GM19099 (cell line): Measurements from ENCODE around the gene PNPLA8.
A peak's percentile ranks its signal among the peaks of the same experiment; 100 is the strongest.

Experiments used
- POLR2A ChIP-seq: IDR thresholded peaks from 3 replicates; pipeline ENCODE4 v1.6.1; 2011; ENCODE audit warnings: low read depth; ENCODE audit not compliant: insufficient read length; ENCODE audit errors: extremely low read depth

PNPLA8 gene, protein sequence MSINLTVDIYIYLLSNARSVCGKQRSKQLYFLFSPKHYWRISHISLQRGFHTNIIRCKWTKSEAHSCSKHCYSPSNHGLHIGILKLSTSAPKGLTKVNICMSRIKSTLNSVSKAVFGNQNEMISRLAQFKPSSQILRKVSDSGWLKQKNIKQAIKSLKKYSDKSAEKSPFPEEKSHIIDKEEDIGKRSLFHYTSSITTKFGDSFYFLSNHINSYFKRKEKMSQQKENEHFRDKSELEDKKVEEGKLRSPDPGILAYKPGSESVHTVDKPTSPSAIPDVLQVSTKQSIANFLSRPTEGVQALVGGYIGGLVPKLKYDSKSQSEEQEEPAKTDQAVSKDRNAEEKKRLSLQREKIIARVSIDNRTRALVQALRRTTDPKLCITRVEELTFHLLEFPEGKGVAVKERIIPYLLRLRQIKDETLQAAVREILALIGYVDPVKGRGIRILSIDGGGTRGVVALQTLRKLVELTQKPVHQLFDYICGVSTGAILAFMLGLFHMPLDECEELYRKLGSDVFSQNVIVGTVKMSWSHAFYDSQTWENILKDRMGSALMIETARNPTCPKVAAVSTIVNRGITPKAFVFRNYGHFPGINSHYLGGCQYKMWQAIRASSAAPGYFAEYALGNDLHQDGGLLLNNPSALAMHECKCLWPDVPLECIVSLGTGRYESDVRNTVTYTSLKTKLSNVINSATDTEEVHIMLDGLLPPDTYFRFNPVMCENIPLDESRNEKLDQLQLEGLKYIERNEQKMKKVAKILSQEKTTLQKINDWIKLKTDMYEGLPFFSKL

DNA sequence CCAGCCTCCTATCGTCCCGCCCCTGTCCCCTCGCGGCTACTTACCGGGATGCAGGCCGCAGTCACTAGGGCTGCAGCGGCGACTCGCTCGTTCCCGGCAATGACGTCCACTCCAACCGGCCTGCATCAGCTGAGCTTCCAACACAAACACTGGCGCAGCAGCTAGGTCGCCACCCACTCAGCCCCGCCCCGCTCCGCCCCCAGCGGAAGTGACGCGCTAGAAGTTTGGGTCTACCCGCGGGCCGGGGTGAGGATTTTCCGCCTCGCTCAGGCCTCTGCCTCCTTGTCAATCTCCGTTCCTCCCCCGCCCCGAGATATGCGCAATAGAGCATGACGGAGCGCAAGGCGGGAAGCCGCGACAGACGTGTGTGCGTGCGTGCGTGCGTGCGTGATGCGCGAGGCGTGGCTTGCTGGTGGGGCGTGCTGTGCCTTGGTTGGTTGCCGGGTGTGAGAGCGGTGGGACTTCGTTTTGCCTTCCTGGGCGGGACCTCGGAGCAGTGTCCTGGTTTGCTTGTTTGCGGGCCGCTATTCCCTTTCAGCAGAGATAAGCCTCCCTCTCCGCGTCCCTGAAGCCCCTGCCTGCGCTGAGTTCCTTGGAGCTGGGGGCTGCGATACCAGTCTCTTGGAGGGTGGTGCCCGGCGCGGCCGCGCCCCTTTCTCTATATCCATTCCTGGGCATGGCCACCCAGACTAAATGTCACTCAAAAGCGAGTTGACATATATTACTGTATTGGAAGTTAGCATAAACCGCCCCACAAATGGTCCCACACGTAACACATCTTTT lies at the start of gene PNPLA8:
Gene PNPLA8, minus strand, starts transcription at position 151 of the 783 bp plus-strand sequence. CDS start 10,644 bp downstream, outside the sequence.
- peak; percentile 83 for TF ChIP-seq POLR2A

DNA sequence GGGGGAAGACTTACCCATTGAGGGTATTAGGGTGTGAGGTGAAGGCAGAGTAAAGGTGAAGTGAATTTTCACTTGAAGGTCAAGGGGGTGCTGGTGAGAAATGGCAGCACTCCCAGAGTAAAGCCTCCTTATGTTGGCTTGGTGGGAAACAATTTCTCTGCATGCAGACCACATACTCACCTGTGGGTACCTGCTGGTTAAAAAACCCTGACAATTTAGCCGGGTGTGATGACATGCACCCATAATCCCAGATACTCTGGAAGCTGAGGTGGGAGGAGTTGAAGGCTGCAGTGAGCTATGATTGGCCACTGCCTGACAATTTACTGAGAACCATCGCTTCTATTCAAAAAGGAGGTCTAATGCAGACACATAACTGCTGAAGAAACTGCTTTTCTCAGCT lies 49.2 kb upstream of the PNPLA8 start:
- TF ChIP-seq POLR2A: no peak

DNA sequence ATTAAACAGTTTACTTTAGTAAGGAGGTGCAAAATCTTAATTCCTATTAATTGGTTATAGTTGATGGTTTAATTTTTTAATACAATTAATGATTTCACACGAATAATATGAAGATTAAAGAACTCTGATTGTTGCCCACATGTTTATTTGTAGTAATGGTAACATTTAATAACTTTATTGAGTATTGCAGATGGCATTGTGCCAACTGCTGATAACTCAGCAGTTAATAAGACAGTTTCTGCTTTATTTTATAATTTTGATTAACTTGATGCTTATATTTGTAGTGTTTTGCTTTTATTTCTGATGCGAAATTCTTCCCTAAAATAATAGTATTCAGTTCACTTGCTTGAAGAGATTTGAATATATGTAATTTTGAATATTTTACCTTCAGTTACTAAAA lies 46.5 kb upstream of the PNPLA8 start:
- no peak for TF ChIP-seq POLR2A

DNA sequence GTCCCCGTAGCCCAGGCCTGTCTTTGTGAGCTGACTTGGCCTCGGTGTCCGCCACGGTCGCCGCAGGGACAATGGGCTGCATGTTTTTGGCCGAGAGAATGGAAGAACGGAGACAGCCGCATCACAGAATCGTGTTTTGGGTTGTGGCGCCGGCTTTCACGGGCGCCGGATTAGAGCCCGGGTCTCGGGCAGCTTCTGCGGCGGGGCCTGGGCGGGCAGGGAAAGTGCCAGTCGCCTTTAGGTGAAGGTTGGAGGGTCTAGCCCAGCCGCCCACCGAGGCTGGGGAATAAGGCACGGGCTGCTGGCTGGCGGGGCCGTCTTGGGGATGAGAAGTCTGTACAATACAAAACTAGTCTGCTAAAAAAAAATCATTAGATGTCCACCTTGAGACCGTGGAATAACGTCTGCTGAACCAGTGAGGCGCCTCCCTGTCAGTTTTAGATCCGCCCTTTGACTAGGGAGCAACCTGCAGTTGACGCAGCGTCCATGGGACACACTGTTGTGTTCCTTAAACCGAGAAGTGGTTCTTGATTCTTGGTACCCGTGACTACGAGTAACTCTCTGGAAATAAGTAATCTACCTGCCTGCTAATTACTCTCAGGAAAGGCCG lies 44.3 kb upstream of the PNPLA8 start:
- TF ChIP-seq POLR2A: peak; percentile 37

DNA sequence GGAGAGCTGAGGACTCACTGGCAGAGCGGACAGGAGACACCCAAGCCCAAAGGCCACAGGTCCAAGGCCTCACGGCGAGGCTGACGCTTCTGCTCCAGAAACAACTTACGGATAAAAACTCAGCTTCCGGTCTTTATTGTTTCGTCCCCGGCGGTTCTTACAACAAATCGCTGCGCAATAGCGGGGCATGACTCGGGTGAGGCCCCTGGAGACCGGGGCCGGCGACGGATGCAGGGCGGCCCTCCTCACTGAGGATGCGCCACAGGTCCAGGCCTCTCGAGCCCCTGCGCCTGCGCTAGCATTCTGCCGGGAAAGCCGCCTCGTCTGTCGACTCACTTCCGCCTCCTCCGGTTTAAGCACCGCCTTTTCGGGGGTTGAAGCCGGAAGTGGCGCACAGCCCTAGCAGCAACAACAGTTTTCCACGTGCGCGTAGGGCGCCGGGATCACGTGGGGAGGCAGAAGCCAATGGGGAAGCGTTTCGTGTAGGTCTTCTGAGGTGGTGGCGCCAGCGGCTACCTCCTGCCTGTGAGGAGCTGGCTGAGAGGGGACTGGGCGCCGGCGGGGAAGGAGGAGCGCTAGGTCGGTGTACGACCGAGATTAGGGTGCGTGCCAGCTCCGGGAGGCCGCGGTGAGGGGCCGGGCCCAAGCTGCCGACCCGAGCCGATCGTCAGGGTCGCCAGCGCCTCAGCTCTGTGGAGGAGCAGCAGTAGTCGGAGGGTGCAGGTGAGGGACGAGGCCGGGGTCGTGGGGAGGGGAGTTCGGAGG lies 43.6 kb upstream of the PNPLA8 start, which contains the start of the genes DNAJB9 and THAP5:
Gene DNAJB9, plus strand, starts transcription at position 494 of the 765 bp plus-strand sequence. CDS start 1,853 bp downstream, outside the sequence.
Gene THAP5, minus strand, starts transcription at position 326 of the 765 bp plus-strand sequence. Its CDS starts 137 bp downstream, at position 189.
- peak; percentile 88 for TF ChIP-seq POLR2A

DNA sequence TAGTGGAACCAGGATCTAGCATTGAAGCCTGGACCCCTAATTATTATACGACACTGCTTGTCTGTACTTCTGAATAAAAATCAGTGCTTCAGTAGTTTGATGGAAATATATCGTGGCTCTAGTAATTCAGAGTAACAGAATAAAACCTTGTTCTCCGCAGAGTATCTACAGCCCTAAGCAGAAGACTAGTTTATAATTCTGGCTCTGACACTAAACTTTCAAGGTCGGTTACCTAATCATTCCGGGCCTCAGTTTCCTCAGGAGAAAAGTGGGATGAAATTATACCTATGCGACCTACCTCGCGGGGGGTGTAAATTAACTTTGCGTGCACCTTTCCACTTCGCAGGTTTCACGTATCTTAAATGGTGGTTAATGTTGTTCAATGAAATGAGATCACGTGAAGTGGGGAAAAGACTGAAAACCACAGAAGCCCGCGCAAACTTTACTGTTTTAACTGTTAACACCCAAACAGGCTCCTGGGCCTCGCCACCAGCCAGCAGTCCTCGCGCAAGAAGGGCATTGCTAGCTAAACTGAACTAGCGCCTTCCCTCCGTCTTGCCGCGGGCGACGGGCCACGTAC lies 43.0 kb upstream of the PNPLA8 start:
- TF ChIP-seq POLR2A: no peak

DNA sequence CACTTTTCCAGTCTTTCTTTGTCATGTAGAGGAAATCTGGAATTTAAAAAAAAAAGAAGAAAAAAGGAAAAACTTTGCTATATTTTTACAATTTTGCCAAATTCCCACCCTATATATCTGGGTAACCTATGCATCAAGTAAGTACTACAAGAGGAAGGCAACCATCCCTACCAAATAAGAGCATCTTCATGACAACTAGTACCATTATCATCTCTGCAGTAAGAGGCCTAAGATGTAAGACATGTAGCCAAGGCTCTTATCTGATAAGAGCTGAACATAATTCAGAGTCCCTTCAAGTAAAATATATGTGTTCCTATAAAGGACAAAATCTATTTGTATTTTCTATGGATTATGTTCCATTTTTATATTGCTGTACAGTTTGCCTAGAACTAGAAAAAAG lies 40.1 kb upstream of the PNPLA8 start:
- TF ChIP-seq POLR2A: no peak

DNA sequence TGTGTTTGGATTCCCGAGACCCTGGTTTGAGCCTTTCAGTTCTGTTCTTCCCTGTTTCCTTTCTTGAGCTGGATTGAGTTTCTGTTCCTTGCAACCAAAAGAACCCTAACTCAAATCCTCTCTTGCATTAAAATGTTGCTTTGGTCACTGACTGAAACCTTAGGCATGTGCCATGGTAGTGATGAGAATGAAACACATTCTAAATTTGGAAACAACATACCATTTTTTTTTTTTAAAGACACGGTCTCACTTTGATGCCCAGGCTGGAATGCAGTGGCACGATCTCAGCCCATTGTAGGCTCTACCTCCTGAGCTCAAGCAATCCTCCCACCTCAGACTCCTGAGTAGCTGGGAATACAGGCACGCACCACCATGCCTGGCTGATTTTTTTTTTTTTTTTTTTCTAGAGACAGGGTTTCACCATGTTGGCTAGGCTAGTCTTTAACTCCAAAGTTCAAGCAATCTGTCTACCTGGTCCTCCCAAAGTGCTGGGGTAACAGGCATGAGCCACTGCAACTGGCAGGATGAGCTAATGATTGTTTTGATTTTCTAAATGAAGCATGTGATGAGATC lies 35.2 kb upstream of the PNPLA8 start:
- no peak for TF ChIP-seq POLR2A

DNA sequence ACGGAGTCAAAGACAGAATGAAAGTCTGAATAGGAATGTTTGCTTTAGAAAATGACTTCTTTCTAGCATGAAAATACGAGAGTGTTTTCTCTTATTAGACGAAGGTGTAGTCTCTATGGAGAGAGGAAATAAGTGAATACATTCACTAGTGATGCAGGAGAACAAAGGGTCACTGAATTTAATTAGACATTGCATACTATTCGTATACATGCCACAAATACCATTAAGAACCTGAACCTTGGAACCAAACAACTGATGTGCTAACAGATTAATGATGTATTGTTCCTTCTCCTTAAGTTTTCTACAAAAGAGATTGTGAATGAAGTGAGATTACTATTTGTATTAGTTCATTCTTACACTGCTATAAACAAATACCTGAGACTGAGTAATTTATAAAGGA lies 33.3 kb upstream of the PNPLA8 start:
- TF ChIP-seq POLR2A: no peak

DNA sequence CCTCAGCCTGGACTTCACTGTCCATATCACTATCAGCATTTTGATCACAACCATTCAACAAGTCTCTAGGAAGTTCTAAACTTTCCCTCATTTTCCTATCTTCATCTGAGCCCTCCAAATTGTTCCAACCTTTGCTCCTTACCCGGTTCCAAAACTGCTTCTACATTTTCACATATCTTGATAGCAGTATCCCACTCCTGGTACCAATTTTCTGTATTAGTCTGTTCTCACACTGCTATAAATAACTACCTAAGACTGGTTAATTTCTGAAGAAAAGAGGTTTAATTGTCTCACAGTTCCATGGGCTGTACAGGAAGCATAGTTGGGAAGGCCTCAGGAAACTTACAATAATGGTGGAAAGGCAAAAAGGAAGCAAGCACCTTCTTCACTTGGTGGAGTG lies 31.7 kb upstream of the PNPLA8 start:
- no peak for TF ChIP-seq POLR2A

DNA sequence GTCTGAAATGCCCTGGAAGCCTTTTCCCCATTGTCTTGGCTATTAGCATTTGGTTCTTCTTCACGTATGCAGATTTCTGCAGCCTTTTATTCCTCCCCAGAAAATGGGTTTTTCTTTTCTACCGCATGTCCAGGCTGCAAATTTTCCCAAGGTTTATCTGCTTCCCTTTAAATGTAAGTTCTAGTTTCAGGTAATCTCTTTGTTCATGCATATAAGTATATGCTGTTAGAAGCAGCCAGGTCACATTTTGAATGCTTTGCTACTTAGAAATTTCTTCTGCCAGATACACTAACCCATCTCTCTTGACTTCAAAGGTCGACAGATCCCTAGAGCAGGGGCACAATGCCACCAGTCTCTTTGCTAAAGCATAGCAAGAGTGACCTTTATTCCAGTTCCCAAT lies 31.3 kb upstream of the PNPLA8 start:
- TF ChIP-seq POLR2A: no peak

DNA sequence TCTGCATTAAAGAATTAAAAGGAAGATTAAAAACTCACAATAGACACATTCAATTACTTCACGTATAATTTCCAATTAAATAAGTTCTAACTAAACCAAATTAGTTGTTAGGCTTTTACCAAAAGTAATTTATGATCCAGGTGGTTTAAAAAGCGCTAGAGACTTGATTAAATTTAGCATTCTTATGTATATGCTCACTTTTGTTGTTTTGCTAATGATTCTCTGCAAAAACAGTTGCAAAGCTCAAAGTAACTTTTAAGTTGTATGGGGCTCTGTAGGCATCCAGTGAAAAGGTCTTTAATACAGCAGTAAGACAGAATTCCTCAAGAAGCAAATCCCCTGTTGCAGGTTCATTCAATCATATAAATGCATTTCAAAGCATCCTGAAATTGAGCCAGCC lies 15.5 kb upstream of the PNPLA8 start:
- TF ChIP-seq POLR2A: no peak

DNA sequence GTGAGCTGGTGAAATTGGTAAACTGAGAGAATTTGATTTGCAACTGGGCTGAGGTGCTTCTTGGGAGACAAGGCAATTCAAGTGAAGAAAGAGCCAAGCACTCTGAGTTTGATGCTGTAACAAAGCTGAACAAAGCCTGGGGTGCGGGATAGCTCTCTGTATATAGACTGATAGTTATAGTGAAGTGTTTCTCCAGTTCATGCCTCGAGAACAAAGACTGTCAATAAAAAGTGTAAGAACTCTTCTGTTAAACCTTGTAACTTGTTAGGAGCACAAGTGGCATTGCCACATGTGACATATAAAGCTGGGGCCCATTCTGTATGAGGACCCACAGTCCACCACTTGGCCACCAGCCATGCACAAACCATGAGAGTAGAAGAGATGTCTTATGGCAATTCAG lies 11.3 kb upstream of the PNPLA8 start:
- no peak for TF ChIP-seq POLR2A
